GM19023 (cell line): ENCODE results near the gene NACC2.

Experiments
- ATAC-seq: cut with Tn5 transposase; IDR thresholded peaks from one replicate; pipeline ENCODE4 v1.9.1; 2021; ENCODE audit warnings: mild to moderate bottlenecking, moderate library complexity; ENCODE audit not compliant: unreplicated experiment

NACC2 gene

GRCh38 chr9:136093995-136094881 is 851 bp downstream of the NACC2 start:
- ATAC-seq, result no peak

GRCh38 chr9:136093346-136093986 is 1.6 kb downstream of the NACC2 start:
- no peak for ATAC-seq

GRCh38 chr9:136092741-136093140 is 2.3 kb downstream of the NACC2 start:
- no peak for ATAC-seq

DNA sequence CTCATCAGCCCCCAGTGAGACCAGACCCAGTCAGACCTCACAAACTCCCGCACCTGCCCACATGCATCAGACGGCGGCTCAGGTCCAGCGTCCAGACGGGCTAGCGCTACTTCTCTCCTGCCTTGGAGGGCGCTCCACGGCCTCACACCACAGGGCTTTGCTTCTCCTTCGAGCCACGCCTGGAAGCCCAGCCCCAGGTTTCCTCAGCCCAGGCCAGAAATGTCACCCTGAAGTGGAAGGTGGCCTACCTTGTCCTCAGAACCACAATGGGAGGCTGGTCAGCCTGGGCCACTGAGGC is 2.8 kb downstream of the NACC2 start:
- ATAC-seq, result no peak

- ATAC-seq, result no peak
Measured at GRCh38 chr9:136091582-136092352, 3.3 kb downstream of the NACC2 start.

DNA sequence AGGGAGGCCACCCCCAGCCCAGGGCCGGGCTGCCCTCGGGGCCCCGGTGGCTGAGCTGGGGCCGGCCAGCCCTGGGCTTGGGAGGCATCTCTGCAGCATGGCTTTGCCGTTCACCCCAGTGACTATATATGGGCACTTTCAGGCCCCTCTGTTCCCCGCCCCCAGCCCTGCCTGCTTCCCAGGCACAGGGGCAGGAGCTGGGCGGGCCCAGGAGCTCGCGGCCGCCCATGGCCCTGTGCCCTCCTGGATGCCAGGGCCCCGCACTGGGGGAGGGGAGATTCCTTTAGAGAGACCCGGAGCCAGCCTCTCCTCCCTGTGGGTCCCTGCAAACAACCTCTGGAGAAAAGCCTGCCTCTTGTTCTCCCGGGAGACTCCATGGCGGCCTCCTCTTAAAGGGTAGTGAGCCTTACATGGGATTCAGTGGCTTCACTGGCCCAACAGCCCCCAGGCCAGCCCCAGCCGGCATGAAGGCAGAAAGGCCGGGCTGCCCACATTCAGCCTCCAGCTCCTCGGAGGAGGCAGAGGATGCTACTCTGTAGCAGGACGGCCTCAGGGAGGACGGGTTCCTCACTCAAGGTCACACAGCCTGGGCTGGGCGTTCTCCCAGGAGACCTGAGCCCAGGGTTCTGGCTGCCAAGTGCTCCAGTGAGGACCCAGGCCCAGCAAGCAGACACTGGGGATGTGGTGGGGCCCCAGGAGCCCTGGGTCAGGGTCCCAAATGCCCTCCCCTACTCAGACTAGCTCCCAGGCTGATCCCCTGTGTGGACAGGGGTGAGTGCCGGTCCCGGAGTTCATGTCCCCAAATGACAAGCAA is 4.1 kb downstream of the NACC2 start:
- ATAC-seq, result no peak

DNA sequence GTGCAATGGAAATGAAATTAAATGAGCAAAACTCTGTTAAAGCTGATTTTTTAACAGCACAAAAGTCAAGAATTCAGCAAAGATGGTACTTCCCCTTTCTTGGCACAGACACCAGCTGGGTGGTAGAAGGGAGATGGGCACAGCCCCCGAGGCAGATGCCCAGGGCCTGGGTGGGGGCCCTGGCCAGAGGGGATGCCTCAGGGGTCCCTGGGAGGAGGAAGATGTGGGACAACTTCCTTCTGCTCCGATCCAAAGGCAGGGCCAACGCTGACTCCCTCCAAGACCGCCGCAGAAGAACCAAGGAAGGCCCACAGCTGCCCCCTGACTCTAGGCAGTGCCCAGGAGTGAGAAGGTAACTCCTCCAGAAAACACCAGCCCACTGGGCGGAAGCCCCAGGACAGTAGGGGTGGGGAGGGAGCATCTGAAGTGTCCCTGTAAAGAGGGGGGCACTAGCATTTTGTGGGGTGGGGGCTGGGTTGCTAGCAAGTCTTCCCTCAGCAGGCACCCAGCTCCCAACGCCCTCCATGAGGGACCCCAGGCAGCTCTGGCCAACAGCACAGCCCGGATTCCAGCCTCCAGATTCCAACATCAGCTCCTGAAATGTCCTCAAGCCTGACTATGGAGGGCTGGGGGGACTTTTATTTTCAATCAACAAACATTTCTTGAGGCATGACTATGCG is 4.9 kb downstream of the NACC2 start:
- ATAC-seq, result no peak

- ATAC-seq, result no peak
Measured at GRCh38 chr9:136089697-136090045, 5.4 kb downstream of the NACC2 start.

GRCh38 chr9:136088939-136089696 is 6.0 kb downstream of the NACC2 start:
- no peak for ATAC-seq

DNA sequence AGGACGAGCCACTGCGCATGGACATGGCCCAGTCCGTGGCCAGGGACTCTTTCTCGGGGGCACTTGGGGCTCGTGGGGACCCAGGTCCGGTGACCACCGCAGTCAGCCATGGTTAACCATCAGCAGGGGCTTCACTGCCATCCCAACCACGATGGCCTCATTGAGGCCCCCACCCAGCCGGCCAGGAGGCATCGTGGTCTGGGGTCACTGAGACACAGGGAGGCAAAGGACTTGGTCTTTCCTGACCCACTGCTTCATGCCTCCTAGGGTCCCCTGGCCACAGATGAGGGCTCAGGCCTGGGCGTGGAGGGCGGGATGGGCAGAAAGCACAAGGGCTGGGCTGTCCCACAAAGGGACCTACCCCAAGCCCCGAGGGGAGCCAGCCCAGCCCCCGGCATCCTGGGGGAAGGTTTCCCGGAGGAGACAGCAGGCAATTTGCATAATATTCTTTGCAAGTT is 6.6 kb downstream of the NACC2 start:
- no peak for ATAC-seq

DNA sequence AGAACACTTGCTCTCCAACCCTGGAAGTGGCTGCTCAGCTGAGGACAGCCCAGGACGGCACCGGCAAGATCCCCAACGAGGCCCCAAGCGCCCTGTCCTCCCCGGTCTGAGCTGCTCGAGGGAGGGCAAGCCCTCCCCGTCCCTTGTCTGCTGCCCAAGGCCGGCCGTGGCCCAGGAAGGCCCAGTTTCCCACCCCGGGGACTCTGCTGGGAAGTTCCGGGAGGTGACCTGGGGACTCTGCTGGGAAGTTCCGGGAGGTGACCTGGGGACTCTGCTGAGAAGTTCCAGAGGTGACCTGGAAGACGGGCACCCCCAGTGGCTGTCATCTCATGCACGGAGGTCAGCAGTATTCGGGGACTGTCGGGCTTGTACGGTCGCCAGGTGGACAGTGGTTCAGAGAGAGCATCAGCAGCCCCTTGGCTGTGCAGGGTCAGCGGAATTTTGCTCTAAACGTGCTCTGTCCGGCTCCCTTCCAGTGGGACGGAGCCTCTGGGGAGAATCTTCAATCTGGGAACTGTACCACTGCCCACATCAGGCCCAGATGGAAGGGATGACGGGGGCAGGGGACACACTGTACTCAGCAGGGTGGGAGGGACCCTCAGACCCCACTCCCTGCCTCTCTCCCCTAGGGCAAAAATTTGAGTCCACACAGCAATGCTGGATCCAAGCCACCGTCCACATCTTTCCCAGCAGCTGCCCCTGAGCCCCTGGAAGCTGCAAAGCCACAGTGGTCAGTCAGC is 7.2 kb downstream of the NACC2 start:
- no peak for ATAC-seq

GRCh38 chr9:136086951-136087740 is 7.9 kb downstream of the NACC2 start:
- no peak for ATAC-seq

GRCh38 chr9:136086213-136086881 is 8.7 kb downstream of the NACC2 start:
- no peak for ATAC-seq

DNA sequence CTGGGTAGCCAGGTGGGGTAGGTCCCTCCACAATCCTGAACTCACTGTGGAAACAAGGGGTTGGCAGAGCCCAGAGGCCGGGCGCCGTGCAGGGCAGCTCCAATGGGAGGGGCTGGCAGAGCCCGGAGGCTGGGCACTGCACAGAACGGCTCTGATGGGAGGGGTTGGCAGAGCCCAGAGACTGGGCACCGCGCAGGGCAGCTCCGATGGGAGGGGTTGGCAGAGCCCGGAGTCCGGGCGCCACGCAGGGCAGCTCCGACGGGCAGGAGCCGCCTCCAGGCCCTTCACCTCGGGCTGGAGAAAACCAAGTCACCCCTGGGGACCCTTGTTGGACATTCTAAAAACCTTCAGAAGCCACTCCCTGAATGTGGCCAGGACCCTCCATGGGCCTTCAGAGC is 9.3 kb downstream of the NACC2 start:
- ATAC-seq, result no peak

DNA sequence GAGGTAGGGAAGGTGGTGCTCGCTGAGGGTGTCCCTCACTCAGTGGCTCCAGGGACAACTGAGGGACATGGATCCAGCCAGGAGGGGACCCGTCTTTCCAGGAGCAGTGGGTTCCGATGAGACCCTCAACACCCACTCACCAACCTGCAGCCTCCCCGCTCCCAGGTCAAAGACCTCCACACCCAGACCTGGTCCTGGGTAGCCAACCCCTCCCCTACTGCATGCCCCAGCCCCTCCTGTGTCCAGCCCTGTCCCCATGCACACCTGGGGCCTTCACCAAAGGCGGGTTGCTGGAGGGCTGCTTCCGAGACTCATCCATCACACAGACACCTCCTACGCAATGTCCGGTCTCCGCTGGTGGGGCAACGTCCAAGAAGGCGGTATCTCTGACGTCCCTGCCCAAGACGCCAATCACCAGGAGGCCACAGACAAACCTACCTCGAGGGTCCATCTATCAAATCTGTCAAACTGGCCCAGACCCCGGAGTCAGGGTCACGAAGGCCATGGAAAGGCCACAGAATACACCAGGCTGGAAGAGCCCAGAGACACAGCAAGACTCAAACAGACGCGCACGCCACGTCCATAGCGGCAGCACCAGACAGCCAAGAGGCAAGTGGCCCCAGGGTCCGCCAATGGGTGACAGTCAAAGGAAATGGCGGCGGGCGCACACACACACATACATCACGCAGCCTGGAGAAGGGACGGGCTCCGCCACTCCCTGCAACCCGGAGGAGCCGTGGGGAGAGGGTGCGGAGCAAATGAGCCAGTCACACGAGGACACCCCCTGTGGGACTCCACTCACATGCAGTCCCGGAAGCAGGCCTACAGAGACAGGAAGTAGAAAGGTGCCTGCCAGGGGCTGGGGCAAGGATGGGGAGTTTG is 10.8 kb downstream of the NACC2 start:
- ATAC-seq, result no peak

DNA sequence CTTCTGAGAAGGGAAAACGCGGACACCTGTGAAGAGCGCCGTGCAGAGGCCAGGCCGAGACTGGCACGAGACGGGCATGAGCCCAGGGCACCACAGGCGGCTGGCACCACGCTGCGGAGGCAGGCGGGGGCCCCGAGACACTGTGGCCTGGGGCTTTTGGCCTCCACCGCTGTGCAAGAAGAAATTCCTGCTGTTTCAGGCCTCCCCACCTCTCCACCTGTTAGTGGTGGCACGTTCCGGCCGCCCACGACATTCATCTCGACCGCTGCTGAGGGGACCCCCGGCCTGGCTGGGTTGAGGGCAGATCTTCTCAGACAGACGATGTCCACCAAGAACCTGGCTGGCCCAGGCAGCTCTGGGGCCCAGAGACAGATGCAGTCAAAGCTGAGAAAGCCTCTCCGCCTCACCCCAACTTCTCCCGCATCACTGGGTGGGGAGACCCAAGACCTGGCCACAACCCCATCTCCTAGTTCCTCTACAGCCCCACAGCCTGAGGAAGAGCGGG is 11.5 kb downstream of the NACC2 start:
- ATAC-seq, result no peak
